Astrocyte of the cerebellum (primary cell): ENCODE data around the gene PRKG1.

Source experiments
- DNase-seq: peaks from one replicate; pipeline ENCODE4 v3.0.0-alpha.2; 2011; ENCODE audit warnings: low read depth
- H3K4me3 ChIP-seq: 2 replicates; pipeline ENCODE4 v1.5.1; 2011; ENCODE audit warnings: mild to moderate bottlenecking, low read depth, low read length, moderate library complexity
- CTCF ChIP-seq: IDR thresholded peaks from 2 replicates; pipeline ENCODE4 v1.5.1; 2012; ENCODE audit warnings: low read length, low read depth, moderate library complexity, mild to moderate bottlenecking; ENCODE audit errors: missing control alignments
- in situ Hi-C: cut with HindIII; loops from 2 replicates; pipeline ENCODE4 v1.10.0; 2017; ENCODE audit warnings: low sequenced_read_pairs

The PRKG1 gene

GRCh38 chr10:51405580-51406351 is 331.5 kb downstream of the PRKG1 start:
- no peak overlapping the region for H3K4me3 ChIP-seq
- DNase-seq: peak; percentile 31
- in situ Hi-C loops: no loop called here
- no peak for TF ChIP-seq CTCF

GRCh38 chr10:51406581-51406980 is 332.3 kb downstream of the PRKG1 start:
- DNase-seq: no peak
- H3K4me3 ChIP-seq: no peak overlapping the region
- TF ChIP-seq CTCF: no peak
- in situ Hi-C loops: no loop called here

- in situ Hi-C loops: loop anchor here (5.0 kb wide), 1 partner anchor 344 kb away; the partner anchor contains the start of gene PRKG1
- no peak for TF ChIP-seq CTCF
- no peak for DNase-seq
- no peak overlapping the region for H3K4me3 ChIP-seq
These were observed 342.2 kb downstream of the PRKG1 start for GRCh38 chr10:51416494-51416893.

- DNase-seq: no peak
- H3K4me3 ChIP-seq: no peak overlapping the region
- no peak for TF ChIP-seq CTCF
- in situ Hi-C loops: loop anchor here (5.0 kb wide), 1 partner anchor 347 kb away; the partner anchor contains the start of gene PRKG1
These were observed 345.2 kb downstream of the PRKG1 start for GRCh38 chr10:51419196-51420093.

GRCh38 chr10:51421853-51422252 is 347.6 kb downstream of the PRKG1 start:
- H3K4me3 ChIP-seq: no peak overlapping the region
- in situ Hi-C loops: no loop called here
- DNase-seq: no peak
- TF ChIP-seq CTCF: no peak

- DNase-seq: peak; percentile 56
- in situ Hi-C loops: no loop called here
- peak; percentile 83 for TF ChIP-seq CTCF
- H3K4me3 ChIP-seq: no peak overlapping the region
These were observed 348.2 kb downstream of the PRKG1 start for GRCh38 chr10:51422311-51423120.
